NCI-H510A (cell line): ENCODE measurements around the gene OTULIN.

Source experiments
- DNase-seq: peaks from one replicate; lab custom pipeline; 2025; lab: John Stamatoyannopoulos, UW

Gene OTULIN

DNA sequence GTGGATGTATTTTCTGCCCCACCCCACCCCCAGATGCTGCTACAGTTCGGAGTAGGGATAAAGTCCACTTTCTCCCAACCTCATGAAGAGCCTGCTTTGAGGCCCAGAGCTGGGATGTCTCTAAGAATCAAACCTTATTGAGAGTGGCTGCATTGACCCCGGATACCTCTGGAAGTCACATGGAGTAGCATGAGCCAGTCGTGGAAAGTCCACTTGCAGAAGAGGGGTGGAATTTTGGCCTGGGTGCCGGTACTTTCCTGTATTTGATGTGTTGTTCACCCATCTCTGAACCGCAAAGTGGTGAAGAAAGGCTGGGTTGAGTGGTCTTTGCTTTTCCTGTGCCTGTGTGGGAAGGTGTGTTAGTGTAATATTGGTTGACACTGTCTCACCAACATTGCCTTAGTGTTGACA, 3.7 kb downstream of the OTULIN start:
- no peak for DNase-seq

DNA sequence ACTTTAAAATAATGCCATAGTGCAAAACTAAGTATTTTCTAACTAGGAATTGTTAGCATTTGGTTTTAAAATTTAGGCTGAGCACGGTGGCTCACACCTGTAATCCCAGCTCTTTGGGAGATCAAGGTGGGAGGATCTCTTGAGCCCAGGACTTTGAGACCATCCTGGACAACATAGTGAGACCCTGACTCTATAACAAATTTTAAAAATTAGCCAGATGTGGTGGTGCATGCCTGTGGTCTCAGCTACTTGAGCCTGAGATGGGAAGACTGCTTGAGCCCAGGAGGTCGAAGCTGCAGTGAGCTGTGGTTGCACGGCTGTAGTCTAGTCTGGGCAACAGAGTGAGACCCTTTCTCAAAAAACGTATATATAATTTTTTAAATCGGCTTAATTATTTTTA, 4.9 kb downstream of the OTULIN start:
- no peak for DNase-seq

DNA sequence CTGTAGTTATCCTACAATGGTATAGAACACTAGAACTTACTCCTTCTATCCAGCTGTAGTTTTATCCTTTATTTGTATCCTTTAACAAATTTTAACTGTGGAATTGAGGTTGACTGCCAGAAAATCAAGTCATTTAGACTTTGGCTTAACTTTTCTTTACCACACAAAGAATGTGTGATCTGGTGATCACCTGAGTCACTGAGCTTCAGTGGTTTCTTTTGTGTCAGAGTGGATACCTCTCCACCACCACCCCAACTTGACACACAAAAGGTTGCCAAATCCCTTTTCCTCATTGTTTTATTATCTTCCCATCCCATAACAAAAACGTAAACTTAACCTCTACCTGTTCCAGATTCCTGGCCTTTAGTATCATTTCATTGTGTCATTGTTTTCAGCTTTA, 5.5 kb downstream of the OTULIN start:
- no peak for DNase-seq

DNA sequence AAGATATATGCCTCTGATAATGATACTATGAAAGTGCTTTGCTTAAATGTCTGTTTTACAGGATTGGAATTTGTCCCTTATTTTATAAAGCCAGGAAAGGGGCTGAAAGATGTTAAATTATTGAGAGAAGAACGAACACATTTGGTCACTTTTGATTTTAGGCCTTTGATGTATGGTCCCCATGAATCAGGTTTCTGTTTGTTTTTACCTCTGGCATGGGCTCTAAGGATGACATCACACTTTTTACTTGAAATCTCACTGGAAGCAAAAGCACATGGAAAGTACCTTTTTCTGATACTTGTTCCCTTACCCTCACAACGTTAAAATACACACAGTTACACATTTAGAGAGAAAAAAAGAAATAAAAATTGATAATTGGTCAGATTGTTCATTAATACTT, 6.9 kb downstream of the OTULIN start:
- no peak for DNase-seq

DNA sequence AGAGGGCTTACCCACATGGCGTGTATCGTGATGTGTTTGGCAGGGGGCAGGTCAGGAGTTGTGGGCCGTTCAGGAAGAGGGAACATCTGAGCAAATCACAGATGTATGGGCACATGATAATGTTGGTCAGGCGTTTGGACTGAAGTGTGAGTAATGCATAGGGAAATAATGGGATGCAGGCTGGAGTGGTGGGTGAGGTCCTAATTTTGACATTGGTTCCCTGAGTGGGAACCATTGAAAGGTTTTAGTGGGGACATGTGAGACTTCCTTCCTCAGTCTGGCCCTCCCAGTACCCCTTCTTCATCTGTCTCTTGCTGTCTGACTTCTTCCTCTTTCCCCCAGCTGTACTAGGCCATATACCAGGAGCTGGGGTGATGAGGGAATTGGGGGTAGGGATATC, 7.6 kb downstream of the OTULIN start:
- DNase-seq = no peak

DNA sequence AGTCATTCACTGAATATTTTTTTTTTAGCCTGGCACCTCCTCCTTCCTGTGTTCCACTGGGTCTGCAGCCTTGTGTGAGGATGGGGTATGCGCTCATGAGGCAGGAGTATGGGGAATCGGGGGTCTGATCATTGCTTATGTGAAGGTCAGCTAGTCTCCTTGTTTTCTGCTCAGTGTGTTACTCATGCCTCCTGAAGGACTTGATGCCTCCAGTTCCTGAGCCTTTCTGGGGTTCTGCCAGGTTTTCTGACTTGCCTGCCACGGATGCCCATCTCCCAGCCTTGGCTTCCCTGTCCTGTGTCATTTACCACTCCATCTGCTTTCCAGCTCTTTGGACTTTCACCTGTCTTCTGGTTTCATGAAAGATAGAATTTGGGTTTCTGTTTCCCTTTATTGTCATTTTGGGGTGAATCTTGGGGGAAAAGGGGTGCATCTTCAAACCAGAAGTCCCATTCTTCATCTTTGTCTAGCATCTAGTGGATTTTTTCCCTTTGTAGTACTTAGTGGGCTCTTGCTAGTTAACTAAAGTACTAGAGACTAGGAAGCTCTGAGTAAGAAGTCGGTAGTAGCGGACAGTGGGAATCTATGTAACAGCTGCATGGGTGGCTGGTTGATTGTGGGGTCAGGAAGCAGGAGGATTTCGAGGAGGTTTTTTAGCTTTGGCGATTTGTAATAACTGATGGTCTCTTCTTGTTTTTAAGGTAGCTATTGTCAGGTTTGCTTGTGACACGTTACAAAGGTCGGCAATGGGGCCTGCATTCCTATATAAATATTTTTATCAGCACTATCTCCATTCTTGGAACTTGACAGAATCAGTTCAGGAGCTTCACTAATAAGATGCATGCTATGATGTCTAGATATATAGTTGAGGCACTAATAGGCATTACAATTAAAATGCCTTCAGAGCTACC, 8.2 kb downstream of the OTULIN start:
- DNase-seq = no peak

DNA sequence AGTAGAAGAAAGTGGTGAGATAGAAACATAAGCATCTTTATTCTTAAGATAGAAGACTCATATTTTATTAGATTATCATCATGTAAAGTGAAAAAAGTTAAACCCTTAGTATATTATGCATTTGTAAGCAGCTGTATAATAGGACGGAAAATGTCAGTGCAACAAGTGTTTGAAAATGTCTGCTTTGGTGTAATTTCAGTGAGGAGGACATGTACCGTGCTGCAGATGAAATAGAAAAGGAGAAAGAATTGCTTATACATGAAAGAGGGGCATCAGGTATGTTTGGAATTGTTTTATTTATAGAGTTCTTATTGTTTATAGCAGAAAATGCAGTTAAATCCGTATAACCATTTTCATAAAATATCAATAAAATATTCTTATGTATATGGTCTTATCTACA, 8.9 kb downstream of the OTULIN start:
- no peak for DNase-seq

DNA sequence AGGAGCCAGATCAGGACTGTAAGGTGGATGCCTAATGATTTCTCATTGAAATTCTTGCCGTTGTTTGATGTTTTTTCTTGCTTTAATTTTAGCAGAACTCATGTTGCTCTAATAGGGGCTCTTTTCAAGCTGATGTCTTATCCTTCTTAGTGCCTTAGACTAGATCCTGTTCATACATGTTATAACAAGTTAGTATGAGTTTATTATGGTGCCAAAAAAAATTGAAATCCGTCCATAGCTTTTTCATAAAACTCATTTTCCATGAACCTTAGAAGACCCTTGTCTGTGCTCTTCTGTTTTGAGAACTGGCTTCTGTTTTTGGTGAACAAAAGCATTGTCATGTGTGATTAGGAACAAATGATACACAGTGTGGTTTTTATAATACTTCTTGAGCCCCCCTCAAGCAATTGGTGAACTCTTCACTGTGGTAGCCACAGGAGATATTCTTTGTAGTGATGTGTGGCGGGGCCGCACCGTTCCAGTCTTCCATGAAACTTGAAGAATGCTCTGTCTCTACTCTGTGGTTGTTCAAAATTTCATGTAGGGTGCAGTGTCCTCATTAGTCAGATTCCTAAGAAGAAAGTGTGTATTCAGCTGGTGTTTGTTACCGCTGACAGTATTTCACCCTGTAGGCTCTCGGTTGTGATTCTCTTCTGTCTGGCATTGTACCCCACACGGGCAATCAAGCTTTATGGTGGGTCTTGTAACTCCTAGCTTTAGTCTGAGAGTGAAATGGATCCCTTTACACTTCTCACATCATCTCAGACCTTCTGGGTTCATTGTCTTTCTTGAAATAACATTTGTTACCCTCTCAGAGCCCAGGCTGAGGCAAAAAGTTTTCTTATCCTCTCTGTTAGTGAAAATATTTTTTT, 10.7 kb downstream of the OTULIN start:
- DNase-seq = no peak

DNA sequence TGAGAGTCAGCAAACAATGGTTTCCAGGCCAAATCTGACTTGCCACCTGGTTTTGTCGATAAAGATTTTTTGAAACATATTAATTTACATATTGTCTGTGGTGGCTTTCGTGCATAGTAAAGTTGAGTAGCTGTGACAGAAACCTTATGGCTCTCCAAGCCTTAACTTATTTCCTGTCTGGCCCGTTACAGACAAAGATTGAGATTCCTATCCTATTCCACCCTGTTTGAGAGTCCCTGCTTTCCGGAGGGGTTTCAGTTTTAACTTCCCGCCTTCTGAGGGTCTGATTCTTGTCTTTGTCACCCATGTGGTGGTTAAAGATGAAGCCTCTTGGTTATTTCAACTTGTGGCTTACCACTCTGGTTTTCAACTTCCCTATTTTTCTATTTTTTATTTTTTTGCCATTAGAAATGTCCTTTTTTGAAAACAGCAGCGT, 11.4 kb downstream of the OTULIN start:
- no peak for DNase-seq

DNA sequence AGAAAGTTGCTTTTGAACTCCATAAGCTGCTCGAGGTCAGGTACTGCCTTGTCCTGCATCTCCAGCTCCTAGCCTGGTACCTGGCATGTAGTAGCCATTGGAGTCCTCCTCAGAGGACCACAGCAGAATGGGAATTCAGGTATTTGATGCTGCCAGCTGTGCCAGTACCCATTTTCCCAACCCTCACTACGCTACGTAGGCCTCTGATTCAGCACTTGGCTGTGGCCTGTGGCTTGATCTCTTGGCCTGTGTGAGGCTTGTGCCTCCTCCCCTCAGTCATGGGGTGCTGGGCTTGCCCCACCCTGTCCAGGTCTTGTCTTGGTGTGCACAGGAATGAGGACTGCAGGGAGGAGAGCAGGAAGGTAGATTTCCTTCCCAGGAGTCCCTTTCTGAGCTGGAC, 11.8 kb downstream of the OTULIN start:
- DNase-seq = no peak

DNA sequence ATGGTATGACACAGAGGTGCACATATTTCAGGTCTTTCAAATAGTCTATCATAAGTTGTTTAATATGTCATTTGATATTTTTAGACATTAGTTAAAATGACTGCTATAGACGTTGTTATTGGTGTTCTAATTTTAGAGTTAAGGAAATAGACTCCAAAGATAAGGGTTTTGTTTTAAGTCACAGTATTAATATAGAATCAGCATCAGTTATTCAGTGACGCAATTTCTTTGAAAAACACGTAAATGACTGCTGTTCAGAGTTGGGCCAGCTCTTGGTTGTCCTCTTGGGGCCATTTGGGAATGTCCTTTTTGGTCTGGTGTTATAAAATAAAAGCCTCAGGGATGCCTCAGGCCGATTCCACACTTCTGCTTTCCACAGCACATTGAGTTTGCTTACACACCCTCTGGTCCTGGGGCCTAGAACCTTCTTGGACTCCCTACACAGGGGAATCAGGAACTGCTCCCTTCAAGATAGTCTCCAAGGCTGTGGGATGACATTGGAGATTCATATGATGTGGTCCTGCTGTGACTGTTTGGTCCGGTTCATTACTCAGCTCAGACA, 14.3 kb downstream of the OTULIN start:
- no peak for DNase-seq

DNA sequence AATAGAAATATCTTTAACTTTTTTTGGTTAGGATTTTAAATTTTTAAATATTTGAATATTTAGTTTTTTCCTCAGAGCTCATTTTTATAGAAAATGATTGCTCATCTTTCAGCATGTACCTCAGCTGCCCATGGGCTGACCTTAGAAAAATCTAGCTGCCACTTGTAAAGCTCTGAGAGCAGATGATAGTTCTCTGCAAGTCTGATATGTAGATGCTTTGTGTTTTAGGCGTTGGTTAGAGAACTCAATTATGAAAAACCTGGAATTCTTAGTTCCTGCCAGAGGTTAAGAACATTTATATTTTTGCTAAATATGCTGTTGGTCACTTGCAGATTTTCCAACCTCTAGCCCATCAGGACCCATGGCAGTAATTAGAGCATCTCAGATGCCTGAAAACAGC, 15.1 kb downstream of the OTULIN start:
- DNase-seq = no peak

DNA sequence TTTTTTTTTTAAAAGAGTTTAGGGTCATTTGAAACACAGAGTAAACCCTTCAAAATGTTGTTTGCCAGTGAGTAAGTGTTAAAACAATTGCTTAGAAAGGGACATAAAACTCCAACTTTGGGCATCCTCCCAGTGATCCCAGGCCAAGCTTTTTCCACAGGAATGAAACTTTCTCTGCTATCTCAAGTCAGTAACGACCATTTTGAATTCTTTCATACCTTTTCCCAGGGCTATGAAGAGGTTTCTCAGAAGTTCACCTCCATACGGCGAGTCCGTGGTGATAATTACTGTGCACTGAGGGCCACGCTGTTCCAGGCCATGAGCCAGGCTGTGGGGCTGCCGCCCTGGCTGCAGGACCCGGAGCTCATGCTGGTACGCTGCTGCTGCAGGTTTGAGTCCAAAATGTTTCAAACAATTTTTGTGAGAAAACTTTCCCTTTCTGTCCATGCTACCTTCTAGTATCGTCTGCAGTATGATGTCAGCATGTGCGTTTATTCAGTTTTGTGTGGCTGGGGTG, 16.8 kb downstream of the OTULIN start:
- DNase-seq = no peak

DNA sequence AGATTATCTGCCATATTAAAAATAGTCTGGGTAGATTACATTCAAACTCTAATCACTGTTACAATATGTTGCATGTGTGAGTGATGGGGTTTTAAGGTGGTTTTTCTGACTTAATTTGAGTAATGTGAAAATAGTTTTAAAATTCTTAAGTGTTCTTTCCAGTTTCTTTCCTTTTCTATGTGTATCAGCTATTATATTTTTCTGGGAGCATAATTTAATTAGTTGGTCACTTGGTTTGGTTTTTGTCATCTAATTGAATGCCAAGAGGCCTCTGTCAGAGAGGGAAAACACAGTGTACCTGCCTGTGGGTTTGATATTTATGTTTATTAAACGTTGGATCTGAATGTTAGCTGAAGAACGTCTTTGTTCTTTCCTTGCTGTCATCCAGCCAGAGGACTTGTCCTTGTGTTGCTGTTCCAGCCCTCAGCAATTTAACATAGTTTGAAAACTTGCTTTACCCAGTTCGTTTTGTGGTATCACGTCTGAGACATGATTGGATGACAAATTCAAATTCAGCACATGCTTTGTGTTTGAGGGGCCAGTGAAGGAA, 19.5 kb downstream of the OTULIN start:
- DNase-seq = no peak

DNA sequence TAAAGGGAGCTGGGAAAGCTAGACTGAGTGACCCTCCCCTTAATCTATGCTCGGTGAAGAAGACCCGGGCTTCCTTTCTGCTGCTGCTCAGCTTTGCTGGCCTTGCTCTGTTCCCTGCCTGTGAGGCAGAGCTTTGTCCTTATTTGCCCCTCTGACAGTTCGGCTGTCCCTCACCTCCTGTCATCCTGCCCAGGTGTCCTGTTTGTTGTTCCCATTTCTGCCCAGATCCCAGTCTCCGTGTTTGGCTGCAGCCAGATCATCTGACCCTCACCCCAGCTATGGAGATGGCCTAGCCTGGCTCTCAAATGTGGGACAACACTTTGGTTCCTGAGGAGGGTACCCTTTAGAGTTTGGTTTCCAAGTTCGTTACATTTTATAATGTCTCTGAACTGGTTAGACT, 20.2 kb downstream of the OTULIN start:
- no peak for DNase-seq

DNA sequence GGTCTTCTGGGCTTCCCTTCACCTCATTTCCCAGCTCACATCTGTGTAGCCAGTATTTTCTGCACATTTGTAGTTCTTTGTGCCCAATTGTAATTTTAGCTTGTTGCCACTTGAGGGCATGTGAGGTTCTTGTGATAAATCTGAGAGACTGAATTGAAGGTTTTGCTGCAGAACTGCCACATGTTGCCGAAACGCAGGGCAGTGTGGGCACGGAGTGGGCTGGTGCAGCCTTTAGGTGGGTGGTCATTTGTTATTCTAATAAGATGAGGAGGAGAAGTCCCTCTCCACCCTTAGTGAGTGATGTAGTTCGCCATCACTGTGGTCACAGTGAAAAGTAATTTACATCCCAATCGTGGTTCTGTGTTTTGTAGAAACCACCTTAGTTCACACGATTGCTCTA, 21.2 kb downstream of the OTULIN start:
- DNase-seq = peak; percentile 32

DNA sequence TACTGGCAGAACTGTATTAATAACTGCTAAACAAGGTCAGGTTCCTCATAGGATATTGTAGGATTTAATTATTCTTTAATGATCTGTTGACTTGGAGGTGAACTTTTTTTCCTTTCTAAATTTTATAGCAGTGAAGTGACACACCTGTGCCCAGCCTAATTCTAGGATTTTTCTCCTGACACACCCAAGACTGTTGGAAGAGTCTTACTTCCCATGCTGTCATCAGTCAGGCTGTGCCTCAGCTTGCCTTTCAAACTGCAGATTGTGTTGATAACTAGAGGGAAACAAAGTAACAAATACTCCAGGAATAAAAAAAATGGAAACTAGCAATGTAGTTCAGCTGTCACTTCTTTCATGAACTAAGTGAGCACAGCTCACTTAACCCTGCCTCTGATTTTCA, 22.0 kb downstream of the OTULIN start:
- no peak for DNase-seq

DNA sequence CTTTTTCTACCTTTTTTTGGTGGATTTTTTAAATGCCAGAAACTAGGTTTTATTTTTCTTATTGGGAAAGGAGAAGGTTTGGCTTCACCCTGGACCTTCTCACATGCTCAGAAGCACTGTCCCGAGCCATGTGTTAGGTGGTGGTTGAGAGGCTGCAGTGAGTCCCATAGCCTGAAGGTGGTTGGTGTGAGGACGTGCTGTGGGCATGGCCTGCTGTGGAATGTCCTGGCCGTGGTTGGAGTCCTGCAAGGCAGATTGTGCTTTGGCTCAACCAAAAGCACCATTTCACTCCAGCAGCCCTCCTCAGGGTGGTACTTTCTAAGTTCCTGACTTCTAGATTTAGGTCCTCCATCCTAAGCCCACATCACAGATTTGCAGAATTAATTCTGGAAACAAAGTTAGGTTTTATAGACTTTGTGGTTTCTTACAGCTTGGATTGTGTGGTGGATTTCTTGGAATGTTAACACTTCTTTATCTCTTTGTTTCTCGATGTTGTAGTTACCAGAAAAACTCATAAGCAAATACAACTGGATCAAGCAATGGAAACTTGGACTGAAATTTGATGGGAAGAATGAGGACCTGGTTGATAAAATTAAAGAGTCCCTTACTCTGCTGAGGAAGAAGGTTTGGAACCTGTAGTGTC, 22.6 kb downstream of the OTULIN start:
- no peak for DNase-seq

DNA sequence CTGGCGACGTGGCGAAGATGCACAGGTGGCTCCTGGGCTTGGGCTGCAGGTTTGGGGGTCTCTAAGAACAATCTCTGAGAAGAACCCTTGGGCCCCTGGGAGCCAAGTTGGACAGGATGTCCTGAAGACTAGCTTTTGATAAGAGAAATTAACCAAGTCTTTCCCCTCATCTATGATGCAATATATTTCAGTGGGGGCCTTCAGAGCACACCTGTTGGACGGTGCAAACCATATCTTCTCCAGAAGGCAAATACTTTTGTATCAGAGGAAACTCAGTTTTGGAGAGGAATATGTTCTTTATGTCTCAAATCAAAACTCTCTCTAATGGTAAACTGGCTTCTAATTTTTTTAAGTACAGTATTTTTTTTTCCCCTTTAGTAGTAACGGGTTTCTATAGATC, 28.6 kb downstream of the OTULIN start:
- DNase-seq = no peak

DNA sequence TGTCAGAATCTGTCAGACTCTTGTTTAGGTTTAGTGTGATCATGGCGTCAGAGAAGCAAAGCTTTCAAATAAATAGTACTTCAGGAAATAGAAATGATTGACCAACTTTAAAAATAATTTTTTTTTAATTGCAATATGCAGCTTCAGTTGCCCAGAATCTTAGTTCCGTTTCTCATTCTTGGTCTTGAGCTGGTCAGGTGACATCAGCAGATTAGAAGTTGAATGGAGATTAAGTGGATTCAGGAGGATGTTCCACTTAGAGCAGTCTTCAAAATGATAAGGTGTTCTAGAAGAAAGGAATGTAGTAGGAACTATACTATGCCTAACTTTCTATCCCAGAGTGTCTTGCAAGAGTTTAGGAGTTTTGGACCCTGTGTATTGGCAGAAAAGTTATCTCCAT, 30.6 kb downstream of the OTULIN start:
- DNase-seq = no peak

DNA sequence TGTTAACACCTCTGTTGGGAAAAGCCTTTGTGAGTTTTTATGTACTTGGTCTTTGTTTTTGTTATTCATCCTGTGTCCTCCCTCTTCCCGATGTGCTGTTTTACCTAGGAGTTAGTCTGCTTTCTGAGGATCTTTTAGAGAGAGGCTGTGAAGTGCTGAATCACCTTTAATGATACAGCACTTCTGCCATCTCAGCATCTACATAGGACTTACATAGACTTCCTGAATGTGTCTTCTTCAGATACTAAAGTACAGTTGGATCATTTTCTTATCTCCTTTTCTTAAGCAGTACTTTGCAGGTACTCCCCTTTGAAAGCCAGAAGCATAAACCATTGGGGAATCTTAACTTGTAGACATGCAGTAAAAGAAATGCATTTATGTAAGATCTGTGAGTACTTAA, 31.5 kb downstream of the OTULIN start:
- no peak for DNase-seq

DNA sequence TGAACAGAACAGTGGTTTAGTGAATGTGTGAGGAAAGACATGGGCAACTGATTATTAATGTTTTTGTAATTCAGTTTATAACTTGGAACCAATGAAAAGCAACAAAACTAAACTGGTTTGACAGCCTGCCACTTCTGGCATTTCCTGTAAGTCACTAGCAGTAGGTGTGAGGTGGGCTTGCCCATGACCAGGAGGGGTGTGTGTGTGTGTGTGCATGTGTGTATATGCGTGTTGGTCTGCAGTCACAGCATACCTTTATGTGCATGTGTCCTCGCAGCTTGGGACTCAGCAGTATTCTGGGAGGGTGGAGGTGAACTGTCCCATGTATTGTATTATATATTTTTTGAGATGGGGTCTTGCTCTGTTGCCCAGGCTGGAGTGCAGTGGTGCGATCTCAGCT, 32.3 kb downstream of the OTULIN start:
- no peak for DNase-seq
